Measurements from ENCODE around the gene IL17C.

The IL17C gene

DNA sequence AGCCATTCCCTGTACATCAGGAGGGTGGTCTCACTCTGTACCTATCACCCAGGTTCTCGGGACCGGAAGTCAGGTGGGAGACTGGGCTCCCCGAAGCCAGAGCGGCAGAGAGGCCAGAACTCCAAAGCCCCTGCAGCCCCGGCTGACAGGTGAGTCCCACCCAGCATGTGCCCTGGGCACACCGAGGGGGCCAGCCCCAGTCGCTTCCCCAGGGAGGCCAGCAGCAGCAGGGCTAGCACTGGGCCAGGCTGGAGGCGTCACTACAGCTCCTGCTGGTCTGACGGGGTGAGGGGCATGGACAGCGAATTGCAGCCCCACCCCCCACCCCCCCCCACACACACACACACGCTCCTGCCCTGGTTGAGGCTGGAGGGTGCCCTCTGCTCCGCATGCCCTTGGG, 7.9 kb upstream of the IL17C start:
- H3K27ac Mint-ChIP-seq: no peak overlapping the region
- ATAC-seq (no peak), DNase-seq (no peak)
- no peak overlapping the region for H3K4me3 Mint-ChIP-seq
- H3K9me3 Mint-ChIP-seq: no peaks in the 10 kb centered on the region
- no peaks in the 10 kb centered on the region for H3K27me3 Mint-ChIP-seq
- peaks cover 22% of the 10 kb centered on the region for H3K36me3 Mint-ChIP-seq (ENCODE audit: low read depth)
- peaks cover 23% of the 10 kb centered on the region for H3K4me1 Mint-ChIP-seq

DNA sequence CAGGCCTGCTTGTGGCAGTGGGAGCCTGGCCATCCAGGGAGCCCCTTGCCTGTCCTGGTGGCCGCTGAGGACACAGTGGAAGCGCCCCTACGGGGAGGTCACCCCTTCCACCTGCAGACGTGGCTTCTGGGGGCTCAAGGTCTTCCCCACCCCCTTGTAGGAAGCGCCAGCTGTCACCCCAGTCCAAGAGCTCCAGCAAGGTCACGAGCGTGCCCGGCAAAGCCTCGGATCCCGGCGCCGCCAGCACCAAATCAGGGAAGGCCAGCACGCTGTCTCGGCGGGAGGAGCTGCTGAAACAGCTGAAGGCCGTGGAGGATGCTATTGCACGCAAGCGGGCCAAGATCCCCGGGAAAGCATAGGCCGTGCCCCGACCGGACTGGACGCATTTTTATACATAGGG, 7.4 kb upstream of the IL17C start:
- Mint-ChIP-seq H3K27me3 (no peaks in the 10 kb centered on the region), H3K36me3 (ENCODE audit: low read depth) (peaks cover 20% of the 10 kb centered on the region), H3K4me1 (peaks cover 26% of the 10 kb centered on the region), H3K27ac (no peak overlapping the region), H3K9me3 (no peaks in the 10 kb centered on the region), H3K4me3 (no peak overlapping the region)
- DNase-seq (no peak), ATAC-seq (no peak)

DNA sequence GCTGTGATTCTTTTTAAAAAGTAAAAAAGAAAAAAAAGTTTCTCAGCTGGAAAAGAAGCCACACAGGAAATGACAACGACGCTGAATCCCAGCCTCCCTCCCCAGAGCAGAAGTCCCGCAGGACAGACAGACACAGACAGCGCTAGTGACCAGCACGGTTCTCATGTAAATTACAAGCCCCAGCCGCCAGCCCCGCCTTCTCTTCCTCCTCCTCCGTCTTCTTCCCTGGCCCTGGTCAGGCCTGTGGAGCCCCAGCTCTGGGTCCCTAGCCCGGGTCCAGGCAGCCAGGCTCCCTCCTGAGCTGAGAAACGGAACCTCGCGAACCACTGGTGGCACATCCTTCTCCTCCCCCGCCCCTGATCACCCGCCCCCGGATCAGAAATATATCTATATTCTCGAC, 7.0 kb upstream of the IL17C start:
- H3K36me3 Mint-ChIP-seq (ENCODE audit: low read depth): peaks cover 19% of the 10 kb centered on the region

DNA sequence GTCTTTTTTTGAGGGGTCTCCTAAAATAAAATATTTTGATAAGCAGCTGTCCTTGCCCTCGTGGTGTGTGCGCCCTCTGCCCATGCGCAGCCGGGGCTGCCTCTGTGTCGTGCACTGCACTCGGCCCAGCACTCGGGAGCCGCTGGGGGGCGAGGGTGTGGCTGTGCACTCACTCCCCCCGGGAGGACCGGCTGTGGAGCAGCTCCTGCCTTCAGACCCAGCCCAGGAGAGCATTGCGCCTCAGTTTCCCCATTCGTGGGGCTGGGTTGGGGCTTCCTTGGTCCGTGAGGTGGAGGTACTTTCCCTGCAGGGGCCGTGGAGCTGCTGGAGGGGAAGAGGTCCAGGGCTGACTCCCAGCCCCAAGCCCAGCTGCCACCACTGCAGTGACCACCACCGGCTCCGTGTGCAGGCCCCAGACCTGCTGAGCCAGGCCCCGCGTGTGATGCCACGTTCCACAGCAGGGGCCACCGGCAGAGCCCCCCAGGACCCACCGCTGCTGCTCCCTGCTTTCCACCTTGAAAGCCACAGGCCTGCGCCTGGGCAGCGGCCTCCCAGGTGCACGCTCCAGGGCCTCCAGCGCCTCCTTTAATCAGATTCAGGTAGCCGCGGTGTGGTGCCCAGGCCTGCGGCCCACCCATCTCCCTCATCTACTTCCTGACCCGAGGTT, 6.3 kb upstream of the IL17C start:
- no peak overlapping the region for H3K27ac Mint-ChIP-seq

More for the DNA sequence above, 7.0 kb upstream of the IL17C start:
- ATAC-seq (no peak), DNase-seq (no peak)
- Mint-ChIP-seq H3K4me1 (peaks cover 31% of the 10 kb centered on the region), H3K27me3 (no peaks in the 10 kb centered on the region), H3K27ac (no peak overlapping the region), H3K9me3 (no peaks in the 10 kb centered on the region), H3K4me3 (no peak overlapping the region)

DNA sequence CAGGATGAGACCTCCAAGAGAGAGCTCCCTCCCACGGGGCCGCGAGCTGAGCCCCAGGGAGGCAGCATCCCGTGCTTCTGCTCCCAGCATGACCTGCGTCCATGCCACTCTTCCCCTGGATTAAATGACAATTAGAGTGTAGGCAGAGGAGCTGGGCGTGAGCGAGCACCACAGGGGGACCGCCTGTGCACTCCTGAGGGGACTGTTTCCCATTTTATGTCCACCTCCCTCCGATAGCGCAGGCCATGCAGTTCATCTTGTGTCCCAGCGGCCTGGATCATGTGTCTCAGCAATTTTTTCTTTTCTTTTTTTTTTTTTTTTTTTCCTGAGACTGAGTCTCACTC, 5.8 kb upstream of the IL17C start:
- Mint-ChIP-seq H3K4me1 (peaks cover 38% of the 10 kb centered on the region), H3K36me3 (ENCODE audit: low read depth) (peaks cover 17% of the 10 kb centered on the region), H3K27ac (no peak overlapping the region), H3K27me3 (peaks cover 4% of the 10 kb centered on the region), H3K9me3 (peaks cover 4% of the 10 kb centered on the region), H3K4me3 (no peak overlapping the region)
- ATAC-seq (no peak), DNase-seq (no peak)

More for the DNA sequence above, 6.3 kb upstream of the IL17C start:
- no peak overlapping the region for H3K4me3 Mint-ChIP-seq
- H3K9me3 Mint-ChIP-seq: peaks cover 1% of the 10 kb centered on the region
- peaks cover under 1% of the 10 kb centered on the region for H3K27me3 Mint-ChIP-seq
- ATAC-seq (no peak), DNase-seq (no peak)
- H3K4me1 Mint-ChIP-seq: peaks cover 33% of the 10 kb centered on the region
- peaks cover 14% of the 10 kb centered on the region for H3K36me3 Mint-ChIP-seq (ENCODE audit: low read depth)

DNA sequence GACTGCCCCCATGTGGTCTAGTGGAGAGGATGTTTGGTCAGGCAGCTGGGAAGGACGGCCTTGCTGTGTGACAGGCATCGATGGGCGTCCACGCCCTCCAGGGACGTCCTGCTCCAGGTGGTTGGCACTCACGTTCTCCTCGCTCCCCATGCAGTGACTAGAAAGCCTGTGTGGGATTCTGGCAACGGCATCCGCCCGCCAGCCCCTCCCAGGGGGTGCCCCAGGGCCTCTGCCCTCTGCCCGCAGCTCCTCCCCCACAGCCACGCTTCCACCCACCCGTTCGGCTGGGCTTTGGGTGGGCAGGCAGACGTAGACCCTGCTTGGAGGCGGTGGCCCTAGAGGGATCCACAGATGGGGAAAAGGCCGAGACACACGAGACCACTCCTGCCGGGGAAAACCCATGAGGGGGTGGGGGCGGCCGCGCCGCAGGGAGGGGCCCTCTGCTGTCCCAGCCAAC, 4.7 kb upstream of the IL17C start:
- Mint-ChIP-seq H3K27me3 (peaks cover 14% of the 10 kb centered on the region), H3K36me3 (ENCODE audit: low read depth) (peaks cover 14% of the 10 kb centered on the region), H3K4me3 (peak overlapping the region; percentile 61), H3K4me1 (peaks cover 46% of the 10 kb centered on the region), H3K27ac (no peak overlapping the region), H3K9me3 (peaks cover 4% of the 10 kb centered on the region)
- DNase-seq: peak; percentile 77
- ATAC-seq: peak; percentile 52

DNA sequence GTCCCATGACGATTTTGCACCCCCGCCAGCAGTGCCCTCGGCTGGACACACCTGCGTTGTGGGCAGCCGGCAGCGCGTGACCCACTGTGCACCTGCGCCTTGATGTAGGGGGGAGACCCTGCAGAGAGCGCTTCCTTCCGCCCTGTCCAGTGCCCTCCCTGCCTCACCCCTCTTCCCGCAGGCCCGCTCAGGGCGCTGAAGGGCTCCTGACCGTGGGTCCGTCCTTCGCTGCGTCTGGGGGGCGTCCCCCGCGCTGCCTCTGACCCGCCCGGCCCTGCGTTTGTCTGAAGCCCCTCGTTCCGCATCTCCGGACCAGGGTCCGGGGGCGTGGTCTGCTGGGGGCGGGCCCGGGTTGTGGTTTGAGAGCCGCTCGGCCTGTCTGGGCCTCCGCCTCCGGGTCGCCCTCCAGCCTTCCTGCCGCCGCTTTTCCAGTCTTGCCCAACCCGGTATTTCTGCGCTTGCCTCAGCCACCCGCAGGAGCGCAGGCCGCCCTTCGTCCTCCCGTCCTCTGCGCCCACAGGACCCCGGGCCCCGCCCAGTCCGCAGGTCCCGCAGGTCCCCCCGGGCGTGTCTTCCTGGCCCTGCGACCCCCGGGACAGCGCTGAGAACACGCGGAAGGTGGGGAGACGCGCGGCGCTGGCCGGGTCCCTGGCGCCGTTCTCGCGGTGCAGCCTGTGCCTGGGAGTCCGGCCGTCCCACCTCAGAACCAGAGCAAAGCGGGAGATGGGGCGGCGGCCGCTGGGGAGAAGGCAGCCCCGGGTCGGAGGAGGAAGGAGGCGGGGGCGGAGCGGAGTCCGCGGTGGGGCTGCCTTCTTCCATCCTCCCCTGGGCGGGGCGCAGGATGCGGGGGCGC, 4.0 kb upstream of the IL17C start:
- peak overlapping the region; percentile 42 for H3K27ac Mint-ChIP-seq
- peaks cover 4% of the 10 kb centered on the region for H3K9me3 Mint-ChIP-seq
- peak overlapping the region; percentile 61 for H3K4me3 Mint-ChIP-seq
- peaks cover 15% of the 10 kb centered on the region for H3K27me3 Mint-ChIP-seq
- peaks cover 11% of the 10 kb centered on the region for H3K36me3 Mint-ChIP-seq (ENCODE audit: low read depth)
- H3K4me1 Mint-ChIP-seq: peaks cover 48% of the 10 kb centered on the region
- DNase-seq: peak; percentile 68
- peak; percentile 35 for ATAC-seq

DNA sequence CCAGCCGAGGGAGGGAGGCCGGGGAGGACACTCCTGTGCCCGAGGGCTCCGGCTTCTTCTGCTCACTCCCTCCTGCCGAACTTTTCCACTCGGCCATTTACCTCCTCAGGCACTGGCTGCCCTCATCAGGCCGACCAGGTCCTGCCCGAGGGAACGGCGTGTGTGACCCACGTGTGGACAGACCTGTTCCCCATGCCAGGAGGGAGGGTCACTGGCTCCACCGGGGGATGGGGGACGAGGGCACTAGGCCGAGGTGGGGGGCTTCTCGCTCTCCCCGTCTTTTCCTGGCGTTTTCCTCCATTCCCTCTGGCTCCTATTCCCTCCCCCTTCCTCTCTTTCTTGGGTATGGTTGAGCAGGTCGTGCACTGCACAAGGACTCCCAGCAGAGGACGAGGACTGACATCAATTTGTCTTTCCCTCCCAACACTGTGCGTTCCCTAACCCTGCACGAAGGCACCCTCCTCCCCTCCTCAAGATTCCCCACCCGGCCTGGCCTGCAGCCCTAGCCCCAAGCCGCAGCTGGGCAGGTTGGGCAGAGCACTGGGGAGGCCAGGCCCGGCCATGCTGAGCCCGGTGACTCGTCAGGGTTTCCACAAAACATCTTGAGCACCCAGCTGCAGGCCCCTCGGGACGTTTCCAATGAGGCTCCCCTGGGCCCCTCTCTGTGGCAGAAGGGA, 3.2 kb upstream of the IL17C start:
- DNase-seq: no peak
- H3K9me3 Mint-ChIP-seq: peaks cover 4% of the 10 kb centered on the region
- H3K4me1 Mint-ChIP-seq: peaks cover 50% of the 10 kb centered on the region
- peaks cover 17% of the 10 kb centered on the region for H3K27me3 Mint-ChIP-seq
- ATAC-seq: peak; percentile 0
- H3K36me3 Mint-ChIP-seq (ENCODE audit: low read depth): peaks cover 7% of the 10 kb centered on the region
- H3K4me3 Mint-ChIP-seq: peak overlapping the region; percentile 61
- peak overlapping the region; percentile 52 for H3K27ac Mint-ChIP-seq

DNA sequence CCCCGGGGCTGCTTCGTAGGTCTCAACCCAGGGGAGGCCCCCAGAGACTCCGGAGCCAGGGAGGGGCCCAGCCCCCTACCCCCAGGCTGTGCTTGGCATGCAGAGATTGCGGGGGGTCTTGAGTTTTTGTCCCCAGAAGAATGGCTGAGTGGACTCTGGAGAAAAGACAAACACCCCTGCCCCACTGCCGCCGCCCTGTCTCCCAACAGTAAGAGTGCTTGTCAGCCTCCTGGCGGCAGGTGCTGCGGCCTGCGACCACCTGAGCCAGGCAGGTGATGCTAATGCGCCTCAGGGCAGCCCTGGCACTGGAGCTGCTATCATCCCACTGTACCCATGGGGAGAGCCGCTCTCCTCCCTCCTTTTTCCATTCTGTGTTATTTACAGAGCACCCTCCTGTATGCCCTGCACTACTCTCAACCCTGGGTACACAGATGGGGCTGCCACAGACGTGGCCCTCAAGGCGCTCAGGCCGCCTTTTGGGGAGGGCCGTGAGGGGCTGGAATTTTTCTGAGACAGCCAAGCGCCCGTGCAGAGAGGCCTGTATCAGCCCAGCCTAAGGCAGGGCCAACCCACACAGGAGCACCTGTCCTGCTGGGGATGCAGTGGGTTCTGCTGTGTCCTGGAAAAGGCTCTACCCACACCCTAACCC, 2.6 kb upstream of the IL17C start:
- Mint-ChIP-seq H3K36me3 (ENCODE audit: low read depth) (peaks cover 7% of the 10 kb centered on the region), H3K4me3 (no peak overlapping the region), H3K27me3 (peaks cover 22% of the 10 kb centered on the region), H3K9me3 (peaks cover 4% of the 10 kb centered on the region), H3K27ac (no peak overlapping the region), H3K4me1 (peaks cover 55% of the 10 kb centered on the region)
- DNase-seq: no peak
- no peak for ATAC-seq

DNA sequence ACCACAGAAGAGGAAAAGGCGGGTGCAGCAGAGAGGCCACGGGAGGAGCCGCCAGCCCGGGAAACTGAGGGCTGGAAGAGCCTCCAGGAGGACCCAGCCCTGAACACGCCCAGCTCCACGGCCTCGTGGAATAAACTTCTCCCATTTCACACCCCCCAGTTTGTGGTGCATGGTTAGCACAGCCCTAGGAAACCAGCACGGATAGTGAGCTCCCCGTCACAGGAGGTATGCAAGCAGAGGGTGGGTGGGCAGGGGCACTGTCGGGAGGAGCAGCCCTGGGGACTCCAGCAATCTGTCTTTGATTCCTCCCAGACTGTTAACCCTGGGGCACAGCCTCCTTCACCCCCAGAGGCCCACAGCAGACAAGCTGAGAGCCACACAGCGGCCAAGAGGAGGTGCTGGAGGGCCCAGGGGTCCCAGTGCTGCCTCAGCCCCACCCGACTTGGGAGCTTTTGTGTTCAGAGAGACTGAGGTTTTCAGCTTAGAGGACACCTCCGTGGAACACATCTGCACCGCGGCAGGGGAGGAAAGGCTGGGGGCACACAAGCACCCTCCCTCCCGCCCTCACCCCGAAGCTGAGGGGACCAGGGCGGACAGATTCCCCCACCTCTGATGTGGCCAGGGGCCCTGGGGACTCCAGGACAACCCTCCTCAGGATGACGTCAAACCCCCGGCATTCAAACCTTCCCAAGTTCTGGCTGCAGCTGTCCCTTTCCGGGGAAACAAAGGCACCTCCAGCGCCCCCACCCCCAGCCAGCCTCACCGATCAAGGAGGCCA, 1.7 kb upstream of the IL17C start:
- Mint-ChIP-seq H3K36me3 (ENCODE audit: low read depth) (peaks cover 7% of the 10 kb centered on the region), H3K9me3 (peaks cover 4% of the 10 kb centered on the region), H3K4me1 (peaks cover 58% of the 10 kb centered on the region), H3K27ac (peak overlapping the region; percentile 70), H3K27me3 (peaks cover 23% of the 10 kb centered on the region), H3K4me3 (peak overlapping the region; percentile 46)
- ATAC-seq: no peak
- DNase-seq: no peak

DNA sequence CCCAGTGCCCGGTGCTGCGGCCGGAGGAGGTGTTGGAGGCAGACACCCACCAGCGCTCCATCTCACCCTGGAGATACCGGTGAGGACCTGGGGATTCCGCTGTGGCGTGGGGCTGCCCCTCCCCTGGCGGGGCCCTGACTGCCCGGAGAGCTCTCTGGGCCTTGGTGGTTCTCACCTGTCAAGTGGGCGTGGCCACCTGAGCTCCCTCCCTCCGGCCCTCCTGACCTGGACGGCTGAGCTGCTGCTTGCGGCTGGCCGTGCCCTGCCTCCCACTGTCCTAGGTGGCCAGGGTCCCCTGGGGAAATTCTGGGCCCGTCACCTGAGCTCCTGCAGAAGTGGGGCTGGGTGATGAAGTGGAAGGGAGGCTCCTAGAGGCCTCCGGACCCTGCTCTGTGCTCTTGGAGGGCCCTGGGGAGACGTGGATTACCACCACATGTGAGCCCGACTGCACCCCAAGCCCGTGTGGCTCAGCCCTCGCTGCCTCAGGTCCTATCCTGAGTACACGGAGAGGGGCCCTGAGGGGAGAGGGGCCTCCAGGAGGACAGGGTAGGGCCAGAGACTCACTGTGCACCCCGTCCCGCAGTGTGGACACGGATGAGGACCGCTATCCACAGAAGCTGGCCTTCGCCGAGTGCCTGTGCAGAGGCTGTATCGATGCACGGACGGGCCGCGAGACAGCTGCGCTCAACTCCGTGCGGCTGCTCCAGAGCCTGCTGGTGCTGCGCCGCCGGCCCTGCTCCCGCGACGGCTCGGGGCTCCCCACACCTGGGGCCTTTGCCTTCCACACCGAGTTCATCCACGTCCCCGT, 1.1 kb downstream of the IL17C start:
- no peak overlapping the region for H3K4me3 Mint-ChIP-seq
- H3K27me3 Mint-ChIP-seq: peaks cover 23% of the 10 kb centered on the region
- DNase-seq (no peak), ATAC-seq (no peak)
- peaks cover 4% of the 10 kb centered on the region for H3K9me3 Mint-ChIP-seq
- peaks cover 10% of the 10 kb centered on the region for H3K36me3 Mint-ChIP-seq (ENCODE audit: low read depth)
- no peak overlapping the region for H3K27ac Mint-ChIP-seq
- peaks cover 43% of the 10 kb centered on the region for H3K4me1 Mint-ChIP-seq

DNA sequence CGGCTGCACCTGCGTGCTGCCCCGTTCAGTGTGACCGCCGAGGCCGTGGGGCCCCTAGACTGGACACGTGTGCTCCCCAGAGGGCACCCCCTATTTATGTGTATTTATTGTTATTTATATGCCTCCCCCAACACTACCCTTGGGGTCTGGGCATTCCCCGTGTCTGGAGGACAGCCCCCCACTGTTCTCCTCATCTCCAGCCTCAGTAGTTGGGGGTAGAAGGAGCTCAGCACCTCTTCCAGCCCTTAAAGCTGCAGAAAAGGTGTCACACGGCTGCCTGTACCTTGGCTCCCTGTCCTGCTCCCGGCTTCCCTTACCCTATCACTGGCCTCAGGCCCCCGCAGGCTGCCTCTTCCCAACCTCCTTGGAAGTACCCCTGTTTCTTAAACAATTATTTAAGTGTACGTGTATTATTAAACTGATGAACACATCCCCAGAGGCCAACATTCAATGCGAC, 1.7 kb downstream of the IL17C start:
- Mint-ChIP-seq H3K27me3 (peaks cover 23% of the 10 kb centered on the region), H3K4me3 (no peak overlapping the region), H3K9me3 (peaks cover 4% of the 10 kb centered on the region), H3K4me1 (peaks cover 42% of the 10 kb centered on the region), H3K36me3 (ENCODE audit: low read depth) (peaks cover 10% of the 10 kb centered on the region), H3K27ac (no peak overlapping the region)
- ATAC-seq (no peak), DNase-seq (no peak)

All from activated naive CD8-positive, alpha-beta T cell treated with anti-CD3 and anti-CD28 coated beads, Interleukin-2, amount 50 U/mL, for 24 hours (primary cell).